Tibial artery (tissue), 4 donors: Measurements from ENCODE around the gene ZDHHC11.
"Not testable (repeated sequence)": the region's sequence is repeated elsewhere in the genome, so short reads cannot be mapped to it uniquely, and the experiment has no call there.

ENCODE experiments used
- DNase-seq, 2 donors: peaks; one replicate each; pipeline ENCODE4 v3.0.0-alpha.2; 2019
- H3K27ac ChIP-seq, 2 donors: fragments of 200-600 bp; sonication (generic) in 1 of 2; 1 replicate in 1 of 2; 2 replicates in 1 of 2; pipeline ENCODE4 v1.5.1; 2018 to 2019; ENCODE audit warnings: mild to moderate bottlenecking in 1 of 2
- H3K27me3 ChIP-seq, 2 donors: fragments of 200-600 bp; sonication (generic) in 1 of 2; one replicate each; pipeline versions ENCODE4 v1.5.1 to v1.6.0; 2016 to 2019
- H3K36me3 ChIP-seq, 3 donors: fragments of 200-600 bp; sonication (generic) in 2 of 3; one replicate each; pipeline ENCODE4 v1.5.1; 2016 to 2019; ENCODE audit warnings: mild to moderate bottlenecking in 2 of 3
- H3K4me1 ChIP-seq, 4 donors: fragments of 200-600 bp; sonication (generic) in 2 of 4; 1 replicate in 3 of 4; 2 replicates in 1 of 4; pipeline ENCODE4 v1.5.1; 2016 to 2019
- H3K4me3 ChIP-seq, 2 donors: fragments of 200-600 bp; sonication (generic) in 1 of 2; 1 replicate in 1 of 2; 2 replicates in 1 of 2; pipeline ENCODE4 v1.5.1; 2018 to 2019; ENCODE audit warnings: mild to moderate bottlenecking in 2 of 2
- H3K9me3 ChIP-seq, 3 donors: fragments of 200-600 bp; sonication (generic) in 1 of 3; one replicate each; pipeline ENCODE4 v1.5.1; 2016 to 2019
- intact Hi-C: fragments of 100-400 bp; cut with DNase I; formaldehyde crosslinking; loops from one replicate; pipeline ENCODE4 v1.15.0; 2023; ENCODE audit warnings: low total_unique reads
- TF ChIP-seq, protein P1 (sequence below), 2 experiments: fragments of 200-600 bp in 1 of 2; fragments of 450-650 bp in 1 of 2; IDR thresholded peaks; one replicate each; pipeline ENCODE4 v1.5.1; 2017 to 2019; ENCODE audit warnings: antibody characterized with exemption in 2 of 2, mild to moderate bottlenecking in 1 of 2, moderate library complexity in 1 of 2

ZDHHC11 gene

DNA sequence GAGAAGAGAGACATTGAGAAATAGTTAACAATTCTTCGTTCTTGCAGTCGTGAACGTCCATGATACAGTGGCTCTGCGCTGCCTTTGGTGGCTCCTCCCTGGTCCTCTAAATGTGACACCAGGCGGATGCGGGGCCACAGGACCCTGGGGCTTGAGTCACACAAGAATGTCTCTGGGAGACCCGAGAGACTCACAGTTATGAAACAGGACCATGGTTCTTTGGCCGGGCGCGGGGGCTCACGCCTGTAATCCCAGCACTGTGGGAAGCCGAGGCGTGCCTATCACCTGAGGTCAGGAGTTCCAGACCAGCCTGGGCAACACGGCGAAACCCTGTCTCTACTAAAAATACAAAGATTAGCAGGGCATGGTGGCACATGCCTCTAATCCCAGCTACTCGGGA is 767 bp upstream of the ZDHHC11 start:
- Histone ChIP-seq H3K9me3 (no peaks in the 10 kb centered on the region), H3K36me3 (no peaks in the 10 kb centered on the region), H3K27me3 (peaks cover 0 to 50% of the 10 kb centered on the region in 2 donors), H3K4me3 (no peak overlapping the region), H3K27ac (no peak overlapping the region), H3K4me1 (peaks cover 0 to 4% (median 0%) of the 10 kb centered on the region in 4 donors)
- TF ChIP-seq, protein P1, sequence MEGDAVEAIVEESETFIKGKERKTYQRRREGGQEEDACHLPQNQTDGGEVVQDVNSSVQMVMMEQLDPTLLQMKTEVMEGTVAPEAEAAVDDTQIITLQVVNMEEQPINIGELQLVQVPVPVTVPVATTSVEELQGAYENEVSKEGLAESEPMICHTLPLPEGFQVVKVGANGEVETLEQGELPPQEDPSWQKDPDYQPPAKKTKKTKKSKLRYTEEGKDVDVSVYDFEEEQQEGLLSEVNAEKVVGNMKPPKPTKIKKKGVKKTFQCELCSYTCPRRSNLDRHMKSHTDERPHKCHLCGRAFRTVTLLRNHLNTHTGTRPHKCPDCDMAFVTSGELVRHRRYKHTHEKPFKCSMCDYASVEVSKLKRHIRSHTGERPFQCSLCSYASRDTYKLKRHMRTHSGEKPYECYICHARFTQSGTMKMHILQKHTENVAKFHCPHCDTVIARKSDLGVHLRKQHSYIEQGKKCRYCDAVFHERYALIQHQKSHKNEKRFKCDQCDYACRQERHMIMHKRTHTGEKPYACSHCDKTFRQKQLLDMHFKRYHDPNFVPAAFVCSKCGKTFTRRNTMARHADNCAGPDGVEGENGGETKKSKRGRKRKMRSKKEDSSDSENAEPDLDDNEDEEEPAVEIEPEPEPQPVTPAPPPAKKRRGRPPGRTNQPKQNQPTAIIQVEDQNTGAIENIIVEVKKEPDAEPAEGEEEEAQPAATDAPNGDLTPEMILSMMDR (IDR thresholded peaks at IDR 0.05) = no peak
- DNase-seq = peak; percentile 17 to 51
- intact Hi-C loops = no loop called here

DNA sequence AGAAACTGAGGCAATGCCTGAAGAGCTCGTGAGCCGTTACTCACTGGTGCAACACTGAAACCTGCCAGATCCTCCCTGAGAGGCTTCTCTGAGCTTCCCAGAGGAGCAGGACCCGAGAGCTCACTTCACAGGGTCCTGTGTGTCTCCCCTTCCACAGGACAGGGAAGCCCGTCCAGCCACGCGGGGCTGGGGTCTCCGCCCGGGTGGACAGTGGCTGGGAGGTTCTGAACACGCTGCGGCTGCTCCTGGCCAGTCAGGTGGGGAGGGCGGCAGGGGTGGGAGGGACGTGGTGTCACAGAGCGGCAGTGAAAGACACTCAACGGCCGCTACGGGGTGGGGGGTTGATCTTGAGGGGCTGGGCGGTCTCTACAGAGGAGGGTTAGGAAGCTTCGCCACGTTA is 290 bp upstream of the ZDHHC11 start:
- peaks cover 0 to 4% (median 0%) of the 10 kb centered on the region in 4 donors for H3K4me1 ChIP-seq
- DNase-seq = peak; percentile 13 to 44
- no peaks in the 10 kb centered on the region for H3K36me3 ChIP-seq
- intact Hi-C loops = no loop called here
- H3K27ac ChIP-seq = no peak overlapping the region
- H3K9me3 ChIP-seq = no peaks in the 10 kb centered on the region
- H3K4me3 ChIP-seq = no peak overlapping the region
- H3K27me3 ChIP-seq = peaks cover 0 to 50% of the 10 kb centered on the region in 2 donors
- TF ChIP-seq, protein P1 (IDR thresholded peaks at IDR 0.05) = no peak

DNA sequence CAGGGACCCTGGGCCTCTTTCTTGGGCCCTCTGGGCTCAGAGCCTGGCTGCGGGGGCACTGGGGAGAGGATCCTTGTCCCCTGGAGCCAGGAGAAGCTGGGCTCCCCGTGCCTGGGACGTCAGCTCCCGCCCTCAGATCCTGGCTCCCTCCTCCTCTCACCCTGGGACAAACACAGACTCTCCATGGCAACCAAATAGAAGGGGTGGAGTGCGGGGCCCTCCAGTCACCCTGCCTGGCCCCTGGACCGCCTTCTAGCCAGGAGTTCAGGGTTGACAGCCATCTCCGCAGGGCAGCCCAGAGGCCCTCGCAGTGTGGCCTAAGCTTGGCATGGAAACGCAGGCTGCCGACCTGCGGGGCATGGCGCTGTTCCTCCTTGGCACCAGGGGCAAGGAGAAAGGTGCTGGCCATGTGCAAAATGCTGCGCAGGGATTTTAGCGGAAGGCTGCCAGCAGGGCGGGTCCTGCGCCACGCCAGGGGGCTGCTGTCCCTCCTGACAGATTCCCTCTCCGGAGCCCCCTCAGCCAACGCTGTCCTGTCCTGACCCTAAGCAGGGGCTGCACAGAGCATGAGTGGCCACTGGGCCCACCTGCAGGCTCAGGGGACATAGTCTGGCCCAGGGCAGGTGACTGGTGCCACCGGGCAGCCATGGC is 1.0 kb downstream of the ZDHHC11 start:
- Histone ChIP-seq H3K9me3 (no peaks in the 10 kb centered on the region), H3K4me1 (peaks cover 0 to 4% (median 0%) of the 10 kb centered on the region in 4 donors), H3K27me3 (peaks cover 0 to 39% of the 10 kb centered on the region in 2 donors), H3K36me3 (no peaks in the 10 kb centered on the region), H3K27ac (no peak overlapping the region), H3K4me3 (peak overlapping the region; percentile 6 to 9)
- intact Hi-C loops = no loop called here
- TF ChIP-seq, protein P1 (IDR thresholded peaks at IDR 0.05) = no peak
- DNase-seq = peak; percentile 13 to 60

DNA sequence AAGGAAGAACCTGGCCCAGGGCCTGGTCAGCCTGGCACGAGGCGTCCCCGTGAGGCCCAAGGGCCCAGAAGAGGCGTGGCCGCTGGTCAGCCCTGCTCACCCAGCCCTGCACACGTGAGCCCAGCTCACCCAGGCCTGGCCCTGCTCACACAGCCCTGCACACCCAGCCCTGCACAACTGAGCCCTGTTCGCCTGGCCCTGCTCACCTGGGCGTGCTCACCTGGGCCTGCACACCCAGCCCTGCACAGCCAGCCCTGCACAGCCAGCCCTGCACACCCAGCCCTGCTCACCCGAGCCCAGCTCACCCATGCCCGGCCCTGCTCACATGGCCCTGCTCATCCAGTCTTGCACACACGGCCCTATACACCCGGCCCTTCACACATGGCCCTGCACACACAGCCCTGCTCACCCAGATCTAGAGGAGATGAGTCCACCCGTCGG is 2.1 kb downstream of the ZDHHC11 start:
- intact Hi-C loops = no loop called here
- no peak overlapping the region for H3K27ac ChIP-seq
- DNase-seq = peak; percentile 9 to 55
- peaks cover 0 to 31% of the 10 kb centered on the region in 2 donors for H3K27me3 ChIP-seq
- H3K9me3 ChIP-seq = no peaks in the 10 kb centered on the region
- H3K36me3 ChIP-seq = peaks cover 0 to 4% (median 0%) of the 10 kb centered on the region in 3 donors
- no peak overlapping the region for H3K4me3 ChIP-seq
- TF ChIP-seq, protein P1 (IDR thresholded peaks at IDR 0.05) = no peak
- peaks cover 0 to 4% (median 0%) of the 10 kb centered on the region in 4 donors for H3K4me1 ChIP-seq

DNA sequence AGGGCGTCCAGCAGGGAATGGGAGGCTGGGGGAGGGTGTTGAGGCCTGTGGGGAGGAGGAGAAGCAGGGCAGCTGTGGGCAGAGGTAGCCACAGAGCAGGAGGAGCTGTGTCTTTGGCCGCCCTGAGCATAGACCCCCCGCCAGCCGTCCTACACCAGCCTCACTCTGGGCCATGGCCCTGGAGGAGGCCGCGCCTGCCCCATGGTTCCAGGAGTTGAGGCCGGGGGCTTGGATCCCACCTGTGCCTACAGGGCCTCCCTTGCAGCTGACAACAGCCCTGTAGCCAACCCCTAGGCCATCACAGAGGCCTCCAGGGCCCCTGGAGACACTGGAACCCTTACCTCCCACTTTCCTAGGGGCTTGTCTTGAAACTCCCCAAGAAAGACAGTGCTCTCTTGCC is 3.0 kb downstream of the ZDHHC11 start:
- H3K4me1 ChIP-seq, H3K9me3 ChIP-seq, H3K27ac ChIP-seq, H3K36me3 ChIP-seq, H3K4me3 ChIP-seq, intact Hi-C loops: not testable (repeated sequence)
- DNase-seq = peak in 1 of 2 donors; percentile 41
- H3K27me3 ChIP-seq = peaks cover 0 to 22% of the 10 kb centered on the region in 2 donors

DNA sequence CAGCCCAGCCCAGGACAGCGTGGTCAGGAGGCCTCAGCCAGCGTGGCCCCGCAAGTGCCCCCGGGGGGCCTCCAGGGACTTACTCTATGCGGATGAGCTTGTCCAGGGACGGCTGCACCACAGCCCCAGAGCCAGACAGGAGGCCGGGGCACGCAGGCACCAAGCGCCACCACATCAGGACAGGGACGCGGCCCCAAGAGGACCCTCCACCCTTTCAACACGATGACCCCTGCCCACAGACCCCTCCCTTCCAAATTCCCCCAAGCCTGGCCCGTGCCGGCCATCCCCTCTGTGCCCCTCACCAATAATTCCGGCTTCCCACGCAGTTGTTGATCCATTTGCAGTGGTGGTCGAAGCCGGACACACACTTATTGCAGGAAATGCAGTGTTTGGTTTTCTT is 3.6 kb downstream of the ZDHHC11 start:
- H3K9me3 ChIP-seq, intact Hi-C loops, H3K4me1 ChIP-seq, H3K27ac ChIP-seq, H3K4me3 ChIP-seq, H3K36me3 ChIP-seq: not testable (repeated sequence)
- DNase-seq = peak; percentile 7 to 27
- H3K27me3 ChIP-seq = peaks cover 0 to 18% of the 10 kb centered on the region in 2 donors

DNA sequence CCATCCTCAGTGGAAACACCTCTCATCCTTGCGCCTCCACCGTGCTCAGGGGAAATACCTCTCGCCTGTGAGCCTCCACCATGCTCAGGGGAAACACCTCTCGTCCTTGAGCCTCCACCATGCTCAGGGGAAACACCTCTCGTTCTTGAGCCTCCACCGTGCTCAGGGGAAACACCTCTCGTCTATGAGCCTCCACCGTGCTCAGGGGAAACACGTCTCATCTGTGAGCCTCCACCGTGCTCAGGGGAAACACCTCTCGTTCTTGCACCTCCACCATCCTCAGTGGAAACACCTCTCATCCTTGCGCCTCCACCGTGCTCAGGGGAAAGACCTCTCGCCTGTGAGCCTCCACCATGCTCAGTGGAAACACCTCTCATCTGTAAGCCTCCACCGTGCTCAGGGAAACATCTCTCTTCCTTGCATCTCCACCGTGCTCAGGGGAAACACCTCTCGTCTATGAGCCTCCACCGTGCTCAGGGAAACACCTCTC is 4.1 kb downstream of the ZDHHC11 start:
- H3K4me1 ChIP-seq, intact Hi-C loops: not testable (repeated sequence)
- peak; percentile 5 to 44 for DNase-seq

DNA sequence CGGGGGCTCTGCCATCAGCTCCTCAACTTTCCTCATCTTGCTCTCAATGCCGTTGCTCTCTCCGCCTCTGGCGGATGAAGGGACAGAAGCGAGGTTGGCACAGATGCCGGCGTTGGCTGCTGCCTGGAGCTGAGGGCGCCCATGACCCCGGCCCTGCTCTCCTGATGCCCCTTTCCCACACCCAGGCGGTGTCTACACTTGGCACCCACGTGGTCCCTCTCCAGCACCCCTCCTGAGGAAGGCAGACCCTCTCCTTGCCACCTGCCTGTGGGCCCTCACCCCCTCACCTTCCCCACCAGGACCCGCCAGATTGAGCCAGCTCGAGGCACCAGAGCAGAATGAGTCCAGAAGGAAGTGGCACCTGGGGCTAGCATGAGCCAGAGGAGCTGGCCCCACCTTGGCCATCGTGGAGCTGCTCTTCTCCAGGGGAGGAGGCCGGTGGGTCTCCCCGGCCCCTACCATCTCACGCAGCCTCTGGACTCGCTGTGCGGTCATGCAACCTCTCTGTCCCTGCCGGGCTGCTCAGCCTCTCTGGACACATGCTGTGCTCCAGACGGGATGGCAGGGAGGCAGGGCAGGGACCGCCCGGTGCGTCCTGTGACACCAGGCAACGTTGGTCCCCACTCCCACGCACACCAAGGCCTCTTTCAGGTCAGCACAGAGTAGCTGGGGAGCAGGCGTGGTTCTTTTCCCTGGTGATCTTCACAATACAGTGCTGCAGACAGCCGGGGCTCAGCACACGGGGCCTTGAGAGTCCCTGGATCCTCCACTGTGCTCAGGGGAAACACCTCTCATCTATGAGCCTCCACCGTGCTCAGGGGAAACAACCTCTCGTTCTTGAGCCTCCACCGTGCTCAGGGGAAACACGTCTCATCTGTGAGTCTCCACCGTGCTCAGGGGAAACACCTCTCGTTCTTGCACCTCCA is 4.8 kb downstream of the ZDHHC11 start:
- H3K4me1 ChIP-seq, H3K27ac ChIP-seq, H3K9me3 ChIP-seq, H3K4me3 ChIP-seq, intact Hi-C loops, H3K36me3 ChIP-seq: not testable (repeated sequence)
- DNase-seq = peak in 1 of 2 donors; percentile 31
- H3K27me3 ChIP-seq = peaks cover 0 to 16% of the 10 kb centered on the region in 2 donors

More for the DNA sequence above, 4.1 kb downstream of the ZDHHC11 start:
- not testable (repeated sequence) for H3K27ac ChIP-seq, H3K9me3 ChIP-seq, H3K36me3 ChIP-seq, H3K4me3 ChIP-seq
- H3K27me3 ChIP-seq = peaks cover 0 to 18% of the 10 kb centered on the region in 2 donors

DNA sequence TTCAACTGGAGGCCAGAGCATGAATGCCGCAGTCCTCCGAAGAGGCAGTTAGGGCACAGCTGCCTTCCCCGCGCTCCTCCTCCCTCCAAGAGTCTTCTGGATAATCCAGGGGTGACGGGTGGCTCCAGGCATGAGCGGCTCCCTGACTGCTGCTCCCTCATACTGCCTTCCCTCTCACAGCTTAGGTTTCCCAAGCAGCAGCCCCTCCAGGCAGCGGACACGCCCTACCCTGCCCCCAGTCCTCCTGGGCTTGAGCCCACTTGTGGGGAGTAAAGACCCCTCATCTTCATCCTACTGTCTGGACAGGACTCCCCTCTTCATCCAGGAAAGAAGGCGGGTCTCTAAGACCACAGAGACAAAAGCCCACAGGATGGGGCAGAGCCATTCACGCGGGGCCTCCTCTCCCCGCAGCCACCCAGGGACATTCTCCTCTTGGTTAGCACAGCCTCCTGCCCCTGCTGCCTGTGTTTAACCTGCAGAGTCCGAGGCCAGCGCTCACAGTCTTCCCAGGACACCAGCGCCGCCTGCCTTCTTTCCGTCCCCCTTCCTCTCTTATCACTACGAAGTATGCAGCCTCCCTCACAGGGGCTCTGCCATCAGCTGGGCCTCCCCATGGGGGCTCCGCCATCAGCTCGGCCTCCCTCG is 5.6 kb downstream of the ZDHHC11 start:
- H3K36me3 ChIP-seq, H3K4me3 ChIP-seq, H3K27me3 ChIP-seq, H3K27ac ChIP-seq, H3K4me1 ChIP-seq, H3K9me3 ChIP-seq, intact Hi-C loops: not testable (repeated sequence)
- DNase-seq = peak; percentile 10 to 59
